OCI-LY1 (cell line): ENCODE measurements around the gene GRIK3.

Source experiments
- EZH2 ChIP-seq: fragments of 200-600 bp; sonication (generic), shearing (Covaris generic); IDR thresholded peaks from 2 replicates; pipeline ENCODE4 v1.8.0; 2017; ENCODE audit warnings: borderline replicate concordance, mixed run types, mild to moderate bottlenecking, antibody characterized with exemption, low read length, moderate library complexity, mixed read lengths
- TF ChIP-seq, protein P1 (sequence below): fragments of 200-600 bp; sonication (generic), shearing (Covaris generic); IDR thresholded peaks from 2 replicates; pipeline ENCODE4 v1.5.1; 2017; ENCODE audit warnings: mild to moderate bottlenecking, antibody characterized with exemption, low read length, moderate library complexity, mixed read lengths

DNA sequence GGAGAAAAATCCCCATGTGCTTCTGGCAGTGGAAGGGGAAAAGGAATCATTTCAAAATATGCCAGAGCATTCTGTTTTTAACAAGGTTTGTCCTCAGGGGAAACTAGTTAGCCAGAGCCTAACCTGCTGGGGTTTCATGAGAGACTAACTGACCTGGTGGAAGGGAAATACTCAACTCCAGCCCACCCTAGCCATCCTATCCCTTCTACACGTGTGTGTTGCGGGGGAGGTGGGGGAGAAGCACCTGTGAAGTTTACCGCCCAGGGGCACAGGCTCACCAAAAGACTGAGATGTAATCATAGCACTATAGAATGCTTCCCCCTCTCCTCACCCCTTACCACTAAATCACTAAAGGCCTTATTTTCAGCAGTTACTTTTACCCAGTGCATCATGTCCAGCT lies 139.5 kb downstream of the GRIK3 start:
- TF ChIP-seq, protein P1, sequence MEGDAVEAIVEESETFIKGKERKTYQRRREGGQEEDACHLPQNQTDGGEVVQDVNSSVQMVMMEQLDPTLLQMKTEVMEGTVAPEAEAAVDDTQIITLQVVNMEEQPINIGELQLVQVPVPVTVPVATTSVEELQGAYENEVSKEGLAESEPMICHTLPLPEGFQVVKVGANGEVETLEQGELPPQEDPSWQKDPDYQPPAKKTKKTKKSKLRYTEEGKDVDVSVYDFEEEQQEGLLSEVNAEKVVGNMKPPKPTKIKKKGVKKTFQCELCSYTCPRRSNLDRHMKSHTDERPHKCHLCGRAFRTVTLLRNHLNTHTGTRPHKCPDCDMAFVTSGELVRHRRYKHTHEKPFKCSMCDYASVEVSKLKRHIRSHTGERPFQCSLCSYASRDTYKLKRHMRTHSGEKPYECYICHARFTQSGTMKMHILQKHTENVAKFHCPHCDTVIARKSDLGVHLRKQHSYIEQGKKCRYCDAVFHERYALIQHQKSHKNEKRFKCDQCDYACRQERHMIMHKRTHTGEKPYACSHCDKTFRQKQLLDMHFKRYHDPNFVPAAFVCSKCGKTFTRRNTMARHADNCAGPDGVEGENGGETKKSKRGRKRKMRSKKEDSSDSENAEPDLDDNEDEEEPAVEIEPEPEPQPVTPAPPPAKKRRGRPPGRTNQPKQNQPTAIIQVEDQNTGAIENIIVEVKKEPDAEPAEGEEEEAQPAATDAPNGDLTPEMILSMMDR: no peak
- no peak for TF ChIP-seq EZH2
